Suprapubic skin (tissue), 4 donors: Measurements from ENCODE around the gene LYST. TPM values are rescaled to one million over a fixed set of nuclear protein-coding genes. Genes with fewer than 3 reads are reported as not detected.
"Not testable (repeated sequence)": the region's sequence is repeated elsewhere in the genome, so short reads cannot be mapped to it uniquely, and the experiment has no call there.

Experiments used
- DNase-seq, 2 donors: peaks; one replicate each; pipeline ENCODE4 v3.0.0-alpha.2; 2019; ENCODE audit warnings: low spot score in 2 of 2
- H3K27ac ChIP-seq: fragments of 200-600 bp; sonication (generic); one replicate; pipeline ENCODE4 v1.5.1; 2019
- H3K27me3 ChIP-seq: fragments of 200-600 bp; sonication (generic); one replicate; pipeline ENCODE4 v1.5.1; 2019
- H3K36me3 ChIP-seq: fragments of 200-600 bp; sonication (generic); one replicate; pipeline ENCODE4 v1.5.1; 2019
- H3K4me1 ChIP-seq: fragments of 200-600 bp; sonication (generic); one replicate; pipeline ENCODE4 v1.5.1; 2019
- H3K4me3 ChIP-seq: fragments of 200-600 bp; sonication (generic); one replicate; pipeline ENCODE4 v1.5.1; 2019; ENCODE audit warnings: mild to moderate bottlenecking
- H3K9me3 ChIP-seq: fragments of 200-600 bp; sonication (generic); one replicate; pipeline ENCODE4 v1.5.1; 2019
- EP300 ChIP-seq: sonication (generic); formaldehyde crosslinking; IDR thresholded peaks from one replicate; pipeline ENCODE4 v1.6.1; 2017; ENCODE audit warnings: antibody characterized with exemption
- POLR2A ChIP-seq, 2 donors: fragments of 450-650 bp; IDR thresholded peaks; one replicate each; pipeline ENCODE4 v1.6.1; 2017; ENCODE audit warnings: antibody characterized with exemption in 2 of 2, mild to moderate bottlenecking in 2 of 2, moderate library complexity in 2 of 2
- POLR2AphosphoS5 ChIP-seq, 3 donors: sonication (generic); formaldehyde crosslinking; IDR thresholded peaks; one replicate each; pipeline ENCODE4 v1.6.1; 2017; ENCODE audit warnings: antibody characterized with exemption in 3 of 3
- WGBS: methylation state at CpG from one replicate; pipeline ENCODE4 v1.1.5; 2018; 5-methylcytosine and 5-hydroxymethylcytosine counted together
- total RNA-seq, 4 donors: library from RNA; depleted of rRNA; stranded (reverse); fragments of >200 nt; gene quantifications; one replicate each; pipeline ENCODE4 v1.1.0, GENCODE V29; 2016
- TF ChIP-seq, protein P1 (sequence below), 2 donors: fragments of 200-600 bp in 1 of 2; fragments of 450-650 bp in 1 of 2; sonication (generic) in 1 of 2; IDR thresholded peaks; one replicate each; pipeline ENCODE4 v1.5.1; 2016 to 2019; ENCODE audit warnings: antibody characterized with exemption in 2 of 2, mild to moderate bottlenecking in 1 of 2, moderate library complexity in 1 of 2

Gene LYST
- total RNA-seq, 4 donors from 2014 or later, result 40.1 to 118 (median 68.8) TPM

DNA sequence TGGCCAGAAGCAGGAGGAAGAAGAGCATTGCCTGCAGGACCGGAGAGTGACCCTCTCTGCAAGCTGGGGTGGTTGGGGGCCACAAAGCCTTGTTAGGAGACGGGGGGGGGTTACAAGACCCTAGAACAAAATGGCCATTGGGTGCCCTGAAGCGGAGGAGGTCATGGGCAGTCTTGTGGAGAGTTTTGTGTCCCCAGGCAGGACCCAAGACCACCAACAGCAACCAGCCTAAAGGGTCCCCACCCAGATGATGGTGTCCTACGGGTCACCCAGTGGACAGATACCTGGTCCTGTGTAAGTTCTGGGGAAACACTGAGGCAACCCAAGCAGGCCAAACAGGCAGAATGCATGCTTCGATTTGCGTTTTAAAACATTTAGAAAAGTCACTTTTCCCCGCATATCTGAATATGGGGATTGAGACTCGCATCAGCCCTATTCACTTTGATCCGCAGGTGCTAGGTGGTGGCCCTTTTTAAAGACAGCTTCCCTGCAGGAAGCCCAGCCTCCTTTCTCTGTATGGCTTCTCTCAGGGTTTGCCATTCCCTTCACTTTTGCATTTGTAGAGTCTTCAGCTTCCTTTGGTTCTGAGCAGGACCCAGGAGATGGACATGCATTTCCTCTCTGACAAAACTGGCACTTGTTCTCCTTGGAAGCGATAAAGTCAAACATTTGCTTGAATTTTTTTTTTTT, 238.2 kb downstream of the LYST start:
- TF ChIP-seq EP300 (no peak), POLR2AphosphoS5 (IDR thresholded peaks at IDR 0.05) (no peak), POLR2A (IDR thresholded peaks at IDR 0.05) (no peak)
- TF ChIP-seq, protein P1, sequence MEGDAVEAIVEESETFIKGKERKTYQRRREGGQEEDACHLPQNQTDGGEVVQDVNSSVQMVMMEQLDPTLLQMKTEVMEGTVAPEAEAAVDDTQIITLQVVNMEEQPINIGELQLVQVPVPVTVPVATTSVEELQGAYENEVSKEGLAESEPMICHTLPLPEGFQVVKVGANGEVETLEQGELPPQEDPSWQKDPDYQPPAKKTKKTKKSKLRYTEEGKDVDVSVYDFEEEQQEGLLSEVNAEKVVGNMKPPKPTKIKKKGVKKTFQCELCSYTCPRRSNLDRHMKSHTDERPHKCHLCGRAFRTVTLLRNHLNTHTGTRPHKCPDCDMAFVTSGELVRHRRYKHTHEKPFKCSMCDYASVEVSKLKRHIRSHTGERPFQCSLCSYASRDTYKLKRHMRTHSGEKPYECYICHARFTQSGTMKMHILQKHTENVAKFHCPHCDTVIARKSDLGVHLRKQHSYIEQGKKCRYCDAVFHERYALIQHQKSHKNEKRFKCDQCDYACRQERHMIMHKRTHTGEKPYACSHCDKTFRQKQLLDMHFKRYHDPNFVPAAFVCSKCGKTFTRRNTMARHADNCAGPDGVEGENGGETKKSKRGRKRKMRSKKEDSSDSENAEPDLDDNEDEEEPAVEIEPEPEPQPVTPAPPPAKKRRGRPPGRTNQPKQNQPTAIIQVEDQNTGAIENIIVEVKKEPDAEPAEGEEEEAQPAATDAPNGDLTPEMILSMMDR (IDR thresholded peaks at IDR 0.05), result no peak
- 86% methylated on average over 10 of the region's 10 CpGs for WGBS
- Histone ChIP-seq H3K9me3 (no peaks in the 10 kb centered on the region), H3K27ac (no peak overlapping the region), H3K27me3 (peaks cover 4% of the 10 kb centered on the region), H3K4me3 (no peak overlapping the region), H3K4me1 (peaks cover 8% of the 10 kb centered on the region), H3K36me3 (no peaks in the 10 kb centered on the region)
- no peak for DNase-seq

- Histone ChIP-seq H3K36me3 (no peaks in the 10 kb centered on the region), H3K4me3 (no peak overlapping the region), H3K9me3 (no peaks in the 10 kb centered on the region), H3K4me1 (no peaks in the 10 kb centered on the region), H3K27ac (no peak overlapping the region), H3K27me3 (peaks cover 10% of the 10 kb centered on the region)
- 97% methylated on average over 4 of the region's 4 CpGs for WGBS
- DNase-seq, result no peak
- TF ChIP-seq, protein P1 (IDR thresholded peaks at IDR 0.05), result no peak
- TF ChIP-seq POLR2AphosphoS5 (IDR thresholded peaks at IDR 0.05) (no peak), EP300 (no peak), POLR2A (IDR thresholded peaks at IDR 0.05) (no peak)
Observed at GRCh38 chr1:235625831-235626230, 240.9 kb downstream of the LYST start.

DNA sequence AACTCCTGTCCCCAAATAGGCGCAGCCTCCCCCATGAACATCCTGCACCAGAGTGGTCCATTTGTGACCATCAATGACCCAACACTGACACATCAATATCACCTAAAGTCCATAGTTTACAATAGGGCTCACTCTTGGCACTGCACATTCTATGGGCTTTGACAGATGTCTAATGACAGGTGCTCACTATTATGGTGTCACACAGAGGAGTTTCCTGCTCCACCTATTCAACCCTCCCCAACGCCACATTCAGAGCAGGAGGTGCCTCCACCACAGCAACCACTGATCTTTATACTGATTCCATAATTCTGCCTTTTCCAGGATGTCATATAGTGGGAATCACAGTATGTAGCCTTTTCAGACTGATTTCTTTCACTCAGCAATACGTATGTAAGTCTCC, 241.4 kb downstream of the LYST start:
- Histone ChIP-seq H3K27ac (no peak overlapping the region), H3K36me3 (no peaks in the 10 kb centered on the region)
- 85% methylated on average over 3 of the region's 3 CpGs for WGBS

DNA sequence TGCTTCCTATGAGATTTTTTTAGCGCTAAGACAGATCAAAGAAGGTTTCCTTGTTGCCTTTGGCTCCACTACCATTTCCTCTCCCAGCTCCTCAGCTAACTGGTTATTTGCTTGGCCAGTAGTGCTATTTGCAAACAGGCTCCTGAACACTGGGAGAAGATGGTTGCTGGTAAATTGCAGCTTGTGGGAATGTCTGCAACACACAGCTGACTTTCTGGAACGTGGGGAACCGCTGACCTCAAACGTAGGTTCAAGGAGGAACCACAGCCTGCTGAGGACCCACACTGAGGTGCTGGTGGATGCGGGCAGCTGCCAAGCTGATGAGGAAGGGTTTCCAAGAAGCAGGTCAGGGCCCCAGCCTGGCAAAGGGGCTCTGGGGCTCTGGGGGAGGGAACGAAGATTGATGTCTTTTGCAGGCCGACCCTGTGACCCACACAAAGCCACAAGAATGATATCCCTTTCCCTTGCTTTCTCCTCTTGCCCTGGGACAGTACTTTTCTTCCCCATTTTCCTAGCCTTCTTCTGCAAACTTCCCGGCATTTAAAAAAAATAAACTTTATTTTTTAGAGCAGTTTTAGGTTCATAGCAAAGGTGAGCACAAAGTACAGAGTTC, 241.9 kb downstream of the LYST start:
- no peak for DNase-seq
- H3K4me1 ChIP-seq, result no peaks in the 10 kb centered on the region
- H3K9me3 ChIP-seq, result no peaks in the 10 kb centered on the region
- WGBS, result 37% methylated on average over 8 of the region's 8 CpGs
- no peaks in the 10 kb centered on the region for H3K36me3 ChIP-seq
- H3K4me3 ChIP-seq, result no peak overlapping the region
- peaks cover 10% of the 10 kb centered on the region for H3K27me3 ChIP-seq
- no peak overlapping the region for H3K27ac ChIP-seq
- TF ChIP-seq POLR2A (IDR thresholded peaks at IDR 0.05), result no peak
- TF ChIP-seq, protein P1 (IDR thresholded peaks at IDR 0.05), result no peak
- TF ChIP-seq EP300, result no peak
- TF ChIP-seq POLR2AphosphoS5 (IDR thresholded peaks at IDR 0.05), result no peak

More for the DNA sequence above, 241.4 kb downstream of the LYST start:
- TF ChIP-seq POLR2A (IDR thresholded peaks at IDR 0.05) (no peak), POLR2AphosphoS5 (IDR thresholded peaks at IDR 0.05) (no peak), EP300 (no peak)
- TF ChIP-seq, protein P1 (IDR thresholded peaks at IDR 0.05), result no peak
- Histone ChIP-seq H3K4me1 (no peaks in the 10 kb centered on the region), H3K27me3 (peaks cover 10% of the 10 kb centered on the region), H3K4me3 (no peak overlapping the region), H3K9me3 (no peaks in the 10 kb centered on the region)
- DNase-seq, result no peak

GRCh38 chr1:235622936-235623779, 243.5 kb downstream of the LYST start:
- H3K27ac ChIP-seq, result no peak overlapping the region
- WGBS, result 61% methylated on average over 18 of the region's 18 CpGs
- no peaks in the 10 kb centered on the region for H3K36me3 ChIP-seq
- no peak for DNase-seq
- TF ChIP-seq POLR2A (IDR thresholded peaks at IDR 0.05), result no peak
- TF ChIP-seq POLR2AphosphoS5 (IDR thresholded peaks at IDR 0.05), result no peak
- TF ChIP-seq, protein P1 (IDR thresholded peaks at IDR 0.05), result no peak
- no peak for TF ChIP-seq EP300
- H3K4me1 ChIP-seq, result no peaks in the 10 kb centered on the region
- H3K9me3 ChIP-seq, result no peaks in the 10 kb centered on the region
- no peak overlapping the region for H3K4me3 ChIP-seq
- peaks cover 10% of the 10 kb centered on the region for H3K27me3 ChIP-seq

- not testable (repeated sequence) for H3K4me3 ChIP-seq, H3K9me3 ChIP-seq, H3K36me3 ChIP-seq, H3K27ac ChIP-seq, H3K27me3 ChIP-seq, H3K4me1 ChIP-seq, DNase-seq
- 79% methylated on average over 2 of the region's 2 CpGs for WGBS
Observed at GRCh38 chr1:235619149-235619548, 247.6 kb downstream of the LYST start.
